ENCODE measurements around the gene LAMA2. TPM values are rescaled to one million over a fixed set of nuclear protein-coding genes. Genes with fewer than 3 reads are reported as not detected.

Gene LAMA2
- total and polyA plus RNA-seq, 2 of the 8 experiments (the other 6 are each of a cell fraction or from before 2014, with no cell fraction given), result 1.3 to 3.8 TPM

DNA sequence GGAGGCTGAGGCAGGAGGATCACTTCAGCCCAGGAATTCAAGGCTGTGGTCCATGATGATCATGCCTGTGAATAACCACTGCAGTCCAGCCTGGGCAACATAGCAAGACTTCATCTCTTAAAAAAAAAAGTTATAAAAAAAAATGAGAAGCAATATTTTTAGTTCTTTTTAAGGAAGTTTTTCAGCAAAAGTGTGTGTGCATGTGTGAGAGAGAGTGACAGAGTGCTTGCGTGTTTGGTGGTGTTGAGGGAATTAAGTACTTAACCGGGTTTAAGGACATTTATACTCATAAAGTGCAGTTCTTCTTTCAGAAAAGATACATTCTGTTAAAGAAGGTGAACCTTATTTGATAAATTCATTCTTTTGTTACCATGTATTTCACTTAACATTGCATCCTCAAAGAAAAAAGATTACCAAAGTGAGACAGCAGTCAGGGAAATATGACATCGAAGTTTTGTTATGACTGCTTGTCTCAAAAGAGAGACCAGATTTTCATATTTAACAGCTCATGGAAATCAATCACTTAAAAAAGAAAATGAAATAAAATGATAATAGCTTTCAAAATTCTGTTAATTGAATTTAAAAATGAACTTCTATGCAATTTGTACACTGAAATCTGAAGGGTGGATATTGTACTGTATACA is 572.3 kb downstream of the LAMA2 start:
- 80% methylated on average over 3 of the region's 3 CpGs; no CpG with 5 or more reads in 1 of the 2 experiments for WGBS, 2 experiments (ENCODE audit: extremely low coverage in 1 of 2, insufficient coverage in 1 of 2, insufficient read length in 1 of 2, insufficient replicate concordance in 2 of 2, low coverage in 1 of 2, low lambda C conversion rate in 2 of 2, missing lambda C conversion rate in 1 of 2)
- ChIA-PET CTCF (ENCODE audit: partially characterized antibody) (no interaction called here), POLR2A (ENCODE audit: partially characterized antibody) (no interaction called here)
- TF ChIP-seq POLR2A (IDR thresholded peaks at IDR 0.05; ENCODE audit: control extremely low read depth in 1 of 2, low read depth in 2 of 2, low read length in 2 of 2) (no peak), CREB1 (IDR thresholded peaks at IDR 0.05) (no peak), SUZ12 (IDR thresholded peaks at IDR 0.05; ENCODE audit: low read length) (no peak), HDAC6 (IDR thresholded peaks at IDR 0.05; ENCODE audit: low read depth, low read length) (no peak), GTF2F1 (IDR thresholded peaks at IDR 0.05; ENCODE audit: borderline replicate concordance, low read depth, low read length) (no peak), CEBPB (IDR thresholded peaks at IDR 0.05; ENCODE audit: low read depth, low read length) (no peak), BCL11A (IDR thresholded peaks at IDR 0.05; ENCODE audit: low read depth in 2 of 2, low read length in 2 of 2) (no peak), EP300 (IDR thresholded peaks at IDR 0.05; ENCODE audit: borderline replicate concordance in 1 of 2, low read depth in 2 of 2, low read length in 2 of 2) (no peak), CBX8 (IDR thresholded peaks at IDR 0.05; ENCODE audit: borderline replicate concordance, low read depth, low read length) (no peak), BACH1 (IDR thresholded peaks at IDR 0.05; ENCODE audit: low read length) (no peak)
- TF ChIP-seq, protein P1, sequence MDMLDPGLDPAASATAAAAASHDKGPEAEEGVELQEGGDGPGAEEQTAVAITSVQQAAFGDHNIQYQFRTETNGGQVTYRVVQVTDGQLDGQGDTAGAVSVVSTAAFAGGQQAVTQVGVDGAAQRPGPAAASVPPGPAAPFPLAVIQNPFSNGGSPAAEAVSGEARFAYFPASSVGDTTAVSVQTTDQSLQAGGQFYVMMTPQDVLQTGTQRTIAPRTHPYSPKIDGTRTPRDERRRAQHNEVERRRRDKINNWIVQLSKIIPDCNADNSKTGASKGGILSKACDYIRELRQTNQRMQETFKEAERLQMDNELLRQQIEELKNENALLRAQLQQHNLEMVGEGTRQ (IDR thresholded peaks at IDR 0.05; ENCODE audit: low read length), result no peak

More for the DNA sequence above, 572.3 kb downstream of the LAMA2 start:
- no peak overlapping the region for H3K4me3 ChIP-seq (ENCODE audit: extremely low read depth in 1 of 4, insufficient read depth in 2 of 4, low read depth in 3 of 4, low read length in 4 of 4)
- no peak overlapping the region for H2BK5ac ChIP-seq (ENCODE audit: low read depth, low read length)
- H2BK12ac ChIP-seq (ENCODE audit: low read depth, low read length), result no peak overlapping the region
- no peaks in the 10 kb centered on the region for H3K23me2 ChIP-seq (ENCODE audit: low read depth, low read length)
- no peak overlapping the region for H2AFZ ChIP-seq (ENCODE audit: low read length)
- no peaks in the 10 kb centered on the region for H3K9me3 ChIP-seq (ENCODE audit: insufficient read depth in 2 of 2, low read depth in 1 of 2, low read length in 1 of 2)
- H3K27ac ChIP-seq (ENCODE audit: low read depth, low read length), result no peak overlapping the region
- H4K5ac ChIP-seq (ENCODE audit: insufficient read length, low read depth, low read length), result no peak overlapping the region
- DNase-seq (ENCODE audit: low read depth in 1 of 2, low spot score in 2 of 2) (no peak), FAIRE-seq (no peak)
- no peak overlapping the region for H2BK15ac ChIP-seq (ENCODE audit: low read length)
- no peak overlapping the region for H4K8ac ChIP-seq (ENCODE audit: extremely low read depth, insufficient read depth, low read length)
- H3K4me1 ChIP-seq (replicated peaks in 1 of 4; ENCODE audit: control insufficient read depth in 3 of 4, insufficient read depth in 4 of 4, low read length in 3 of 4), result no peaks in the 10 kb centered on the region
- no peak overlapping the region for H2BK120ac ChIP-seq (replicated peaks; ENCODE audit: low read depth, low read length)
- H3K23ac ChIP-seq (ENCODE audit: insufficient read length), result no peak overlapping the region
- no peak overlapping the region for H3K4ac ChIP-seq (replicated peaks; ENCODE audit: insufficient read length, low read depth, low read length)
- H3K56ac ChIP-seq (replicated peaks; ENCODE audit: insufficient read length, low read depth, low read length), result no peak overlapping the region
- no peak overlapping the region for H3K4me2 ChIP-seq (ENCODE audit: insufficient read depth in 1 of 2, low read depth in 2 of 2, low read length in 2 of 2)
- H3K79me2 ChIP-seq (ENCODE audit: control insufficient read depth in 1 of 2, insufficient read depth in 2 of 2, low read length in 2 of 2), result no peaks in the 10 kb centered on the region
- no peaks in the 10 kb centered on the region for H3K79me1 ChIP-seq (ENCODE audit: low read depth, low read length)
- H2BK20ac ChIP-seq (ENCODE audit: low read length), result no peak overlapping the region
- no peak overlapping the region for H3K18ac ChIP-seq (ENCODE audit: extremely low read depth, low read length)
- no peaks in the 10 kb centered on the region for H4K20me1 ChIP-seq (replicated peaks in 1 of 2; ENCODE audit: control insufficient read depth in 1 of 2, insufficient read depth in 2 of 2, low read length in 2 of 2)
- H4K91ac ChIP-seq (replicated peaks; ENCODE audit: insufficient read length, low read length), result no peak overlapping the region
- no peaks in the 10 kb centered on the region for H3K36me3 ChIP-seq (ENCODE audit: control insufficient read depth in 2 of 4, insufficient read depth in 4 of 4, low read length in 3 of 4)
- no peaks in the 10 kb centered on the region for H3K27me3 ChIP-seq (replicated peaks in 1 of 4; ENCODE audit: control insufficient read depth in 3 of 4, extremely low read depth in 1 of 4, insufficient read depth in 3 of 4, low read length in 3 of 4)
- H3K9ac ChIP-seq (replicated peaks in 1 of 4; ENCODE audit: extremely low read depth in 1 of 4, low read depth in 3 of 4, low read length in 3 of 4), result no peak overlapping the region
- H2AK5ac ChIP-seq (ENCODE audit: low read depth, low read length), result no peak overlapping the region
- H3K14ac ChIP-seq (ENCODE audit: insufficient read length), result no peak overlapping the region
